ENCODE results near the gene ERVV-1.

DNA sequence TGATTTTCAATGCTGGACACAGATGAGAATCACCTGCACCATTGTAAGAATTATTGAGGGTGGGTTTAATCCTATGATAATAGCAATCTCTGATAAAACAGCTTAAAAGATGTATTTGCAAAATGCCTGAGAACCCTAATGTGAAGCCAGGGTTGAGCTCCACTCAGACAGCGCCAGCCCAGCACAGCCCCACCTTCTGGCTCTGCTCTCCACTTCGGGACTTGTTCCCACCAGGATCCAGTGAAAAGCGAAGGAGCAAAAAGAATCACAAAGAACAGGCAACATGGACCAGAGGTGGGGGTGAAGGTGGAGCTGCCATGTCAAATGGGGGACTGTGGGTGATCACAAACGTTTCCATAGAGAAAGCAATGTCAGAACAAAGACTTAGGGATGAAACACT lies 32.4 kb upstream of the ERVV-1 start:
- TF ChIP-seq CTCF (IDR thresholded peaks at IDR 0.05) (no peak), POLR2A (IDR thresholded peaks at IDR 0.05) (no peak)
